Naive thymus-derived CD8-positive, alpha-beta T cell (primary cell): ENCODE data around the gene TOX4. TPM values are rescaled to one million over a fixed set of nuclear protein-coding genes. Genes with fewer than 3 reads are reported as not detected.
"Not testable (repeated sequence)": the region's sequence is repeated elsewhere in the genome, so short reads cannot be mapped to it uniquely, and the experiment has no call there.

ENCODE experiments used
- ATAC-seq, 2 donors: fragments of 150-1000 bp; cut with Tn5 transposase in 1 of 2; sonication (Bioruptor Pico), chemical (Tn5 transposase) in 1 of 2; 1 replicate in 1 of 2; 2 replicates in 1 of 2; pipeline ENCODE4 v1.10.0; 2021; ENCODE audit warnings: mild to moderate bottlenecking in 2 of 2, moderate library complexity in 2 of 2
- POLR2A ChIA-PET: fragments of 350-600 bp; sonication (Branson Sonifier 250); formaldehyde crosslinking; loops from one replicate; lab custom pipeline; 2021; ENCODE audit warnings: antibody characterized with exemption; lab: Charles Lee
- DNase-seq, 10 donors: peaks; one replicate each; pipeline versions ENCODE4 v3.0.0 to v3.0.0-alpha.2; 2020 to 2022
- H3K27ac Mint-ChIP-seq, 10 donors: one replicate each; pipeline ENCODE4 v1.8.0; 2020 to 2022; ENCODE audit warnings: mild to moderate bottlenecking in 10 of 10, mixed read lengths in 10 of 10, moderate library complexity in 4 of 10, inconsistent platforms in 1 of 10
- H3K27me3 Mint-ChIP-seq, 5 donors: one replicate each; pipeline ENCODE4 v1.8.0; 2021 to 2022; ENCODE audit warnings: mixed read lengths in 5 of 5
- H3K36me3 Mint-ChIP-seq, 3 donors: one replicate each; pipeline ENCODE4 v1.8.0; 2020 to 2022; ENCODE audit warnings: mixed read lengths in 3 of 3, mild to moderate bottlenecking in 2 of 3, inconsistent platforms in 1 of 3
- H3K4me1 Mint-ChIP-seq, 4 donors: one replicate each; pipeline ENCODE4 v1.8.0; 2021 to 2022; ENCODE audit warnings: mixed read lengths in 4 of 4
- H3K4me3 Mint-ChIP-seq, 10 donors: one replicate each; pipeline ENCODE4 v1.8.0; 2020 to 2022; ENCODE audit warnings: mild to moderate bottlenecking in 10 of 10, mixed read lengths in 10 of 10, moderate library complexity in 6 of 10, inconsistent platforms in 1 of 10
- H3K9me3 Mint-ChIP-seq, 9 donors: one replicate each; pipeline ENCODE4 v1.8.0; 2020 to 2022; ENCODE audit warnings: mixed read lengths in 9 of 9, mild to moderate bottlenecking in 3 of 9, inconsistent platforms in 1 of 9, moderate library complexity in 1 of 9
- polyA plus RNA-seq, 3 donors: library from polyadenylated mRNA; unstranded; fragments of 300-500 nt; fragmentation: Illumina TruSeq; gene quantifications; one replicate each; pipeline ENCODE4 v1.2.3, GENCODE V29; 2021
- total RNA-seq, 8 experiments: library from RNA in 2 of 8; stranded (reverse) in 2 of 8; gene quantifications; one replicate each; pipeline ENCODE4 v1.2.3 and lab custom pipeline; 2021 to 2026

Gene TOX4
- total and polyA plus RNA-seq, 5 experiments from 2014 or later: 68.6 to 90.2 (median 86.2) TPM

DNA sequence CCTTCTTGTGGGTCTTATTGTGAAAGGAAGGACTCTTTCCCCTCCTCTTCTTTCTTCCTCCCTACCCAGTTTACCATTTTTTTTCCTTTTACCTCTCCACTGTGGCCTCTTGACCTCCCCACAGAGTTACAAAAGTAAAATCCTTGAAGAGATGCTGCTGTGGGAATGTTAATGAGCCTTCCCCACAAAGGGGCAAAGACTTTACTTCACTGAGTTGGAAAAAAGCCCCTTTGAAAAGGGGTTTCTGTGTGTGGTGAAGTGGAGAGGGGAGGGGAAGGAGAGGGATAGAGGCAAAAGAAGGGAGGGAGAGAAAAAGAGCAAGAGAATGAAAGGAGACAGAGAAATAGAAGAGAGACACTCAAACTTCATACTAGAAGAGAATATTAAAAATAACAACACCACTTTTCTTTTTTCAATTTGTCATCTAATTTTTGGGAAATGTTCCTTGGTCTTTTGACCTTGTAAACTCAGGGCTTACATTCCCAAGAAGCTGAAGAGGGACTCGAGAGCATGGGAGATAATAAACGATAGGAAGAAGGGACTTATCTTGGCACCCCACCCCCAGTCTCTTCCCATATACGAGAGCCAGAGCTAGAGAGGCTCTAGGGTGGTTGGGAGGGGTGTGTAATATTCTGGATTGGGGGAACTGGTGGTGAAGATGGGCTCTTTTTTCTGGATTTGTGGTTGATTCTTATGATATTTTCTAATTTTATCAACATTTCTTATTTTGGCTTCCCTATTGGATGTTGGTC lies 62.4 kb downstream of the TOX4 start:
- DNase-seq (no peak), ATAC-seq (no peak)
- peaks cover 0 to 5% (median 0%) of the 10 kb centered on the region in 3 donors for H3K36me3 Mint-ChIP-seq
- peaks cover 22 to 54% (median 52%) of the 10 kb centered on the region in 5 donors for H3K27me3 Mint-ChIP-seq
- H3K27ac Mint-ChIP-seq: no peak overlapping the region
- POLR2A ChIA-PET: no interaction called here
- H3K9me3 Mint-ChIP-seq: no peaks in the 10 kb centered on the region
- no peak overlapping the region for H3K4me3 Mint-ChIP-seq
- H3K4me1 Mint-ChIP-seq: peaks cover 6 to 14% (median 10%) of the 10 kb centered on the region in 4 donors

DNA sequence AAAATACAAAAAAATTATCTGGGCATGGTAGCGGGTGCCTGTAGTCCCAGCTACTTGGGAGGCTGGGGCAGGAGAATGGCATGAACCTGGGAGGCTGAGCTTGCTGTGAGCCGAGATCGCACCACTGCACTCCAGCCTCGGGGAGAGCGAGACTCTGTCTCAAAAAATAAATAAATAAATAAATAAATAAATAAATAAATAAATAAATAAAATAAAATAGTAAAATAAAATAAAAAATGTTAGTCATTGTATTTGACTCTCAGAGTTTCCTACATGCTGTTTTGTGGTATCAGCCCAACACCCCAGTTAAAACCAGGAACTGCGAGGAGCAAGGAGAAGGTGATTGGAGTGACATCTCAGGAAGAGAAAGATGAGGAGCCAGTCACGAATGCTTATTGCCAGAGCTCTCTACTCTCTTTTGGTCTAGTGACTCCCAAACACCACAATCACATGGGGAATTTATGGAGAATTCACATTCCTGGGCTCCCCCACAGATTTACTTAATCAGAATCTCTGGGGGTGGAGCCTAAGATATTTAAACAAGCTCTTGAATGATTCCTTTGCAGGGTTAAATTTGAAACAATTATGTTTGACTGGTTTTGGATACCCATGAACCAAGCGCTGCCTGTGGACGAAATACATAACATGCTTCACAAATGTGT lies 64.5 kb downstream of the TOX4 start:
- DNase-seq: no peak
- Mint-ChIP-seq H3K9me3 (no peaks in the 10 kb centered on the region), H3K27me3 (peaks cover 17 to 41% (median 35%) of the 10 kb centered on the region in 5 donors), H3K4me1 (peaks cover 5 to 8% (median 6%) of the 10 kb centered on the region in 4 donors), H3K27ac (no peak overlapping the region), H3K36me3 (peaks cover 0 to 5% (median 0%) of the 10 kb centered on the region in 3 donors), H3K4me3 (no peak overlapping the region)
- ATAC-seq: no peak
- POLR2A ChIA-PET: interaction anchor here (1.2 kb wide), 1 partner anchor 31 kb away, joined by 3 read pairs; no protein-coding TSS in a partner anchor

DNA sequence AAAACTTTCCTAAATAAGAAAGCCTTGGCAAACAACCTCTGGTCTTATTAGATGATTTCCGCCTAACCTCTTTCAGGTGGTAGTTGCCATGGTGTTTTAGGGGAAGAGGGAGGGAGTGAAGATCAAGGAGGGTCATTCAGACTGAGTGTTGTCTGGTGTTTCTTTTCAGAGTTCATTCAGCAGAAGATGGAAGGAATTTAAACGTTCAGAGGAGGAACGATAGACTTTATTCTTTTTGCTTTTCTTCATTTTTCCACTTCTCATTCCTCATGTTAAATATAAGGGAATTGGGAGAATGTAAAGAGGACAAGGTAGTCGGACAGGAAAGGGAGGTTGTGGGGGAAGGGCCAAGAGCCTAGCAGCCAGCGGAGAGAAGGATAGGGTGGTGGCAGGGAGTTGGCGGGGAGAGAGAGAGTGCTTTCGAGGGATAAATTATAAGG lies 66.5 kb downstream of the TOX4 start:
- Mint-ChIP-seq H3K27ac (peak overlapping the region in 2 of 10 donors; percentile 12 to 24), H3K36me3 (no peaks in the 10 kb centered on the region), H3K4me3 (no peak overlapping the region), H3K27me3 (peaks cover 7 to 21% (median 20%) of the 10 kb centered on the region in 5 donors), H3K9me3 (no peaks in the 10 kb centered on the region), H3K4me1 (peaks cover 0 to 2% (median 0%) of the 10 kb centered on the region in 4 donors)
- POLR2A ChIA-PET: no interaction called here
- DNase-seq: no peak
- no peak for ATAC-seq

DNA sequence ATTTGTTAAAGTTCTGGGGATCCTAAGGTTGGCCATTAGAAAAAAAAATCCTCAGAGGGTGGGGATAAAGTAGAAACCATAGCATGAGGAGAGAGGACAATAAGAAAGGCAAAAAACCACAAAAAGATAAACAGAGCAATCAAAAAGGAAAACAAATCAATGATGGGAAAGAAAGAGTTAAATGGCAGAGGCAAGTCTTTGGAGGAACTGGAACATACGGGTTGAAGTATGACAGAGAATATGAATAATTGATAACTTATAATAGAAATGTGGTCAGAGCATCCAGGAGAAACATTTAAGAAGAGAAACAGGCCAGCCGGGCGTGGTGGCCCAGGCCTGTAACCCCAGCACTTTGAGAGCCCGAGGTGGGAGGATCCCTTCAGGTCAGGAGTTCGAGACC lies 67.0 kb downstream of the TOX4 start:
- Mint-ChIP-seq H3K27me3 (peaks cover 4 to 16% (median 15%) of the 10 kb centered on the region in 5 donors), H3K4me3 (no peak overlapping the region), H3K27ac (peak overlapping the region in 1 of 10 donors; percentile 43), H3K36me3 (no peaks in the 10 kb centered on the region), H3K9me3 (no peaks in the 10 kb centered on the region), H3K4me1 (peaks cover 0 to 2% (median 0%) of the 10 kb centered on the region in 4 donors)
- POLR2A ChIA-PET: no interaction called here
- no peak for DNase-seq
- no peak for ATAC-seq

DNA sequence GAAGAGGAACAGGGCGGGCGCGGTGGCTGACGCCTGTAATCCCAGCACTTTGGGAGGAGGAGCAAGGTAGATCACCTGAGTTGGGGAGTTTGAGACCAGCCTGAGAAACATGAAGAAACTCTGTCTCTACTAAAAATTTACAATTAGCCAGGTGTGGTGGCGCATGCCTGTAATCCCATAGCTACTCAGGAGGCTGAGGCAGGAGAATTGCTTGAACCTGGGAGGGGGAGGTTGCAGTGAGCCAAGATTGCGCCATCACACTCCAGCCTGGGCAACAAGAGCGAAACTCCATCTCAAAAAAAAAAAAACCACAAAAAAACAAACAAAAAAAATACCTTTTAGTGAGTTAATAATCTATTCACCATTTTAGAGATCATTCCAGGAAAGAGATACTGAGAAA lies 67.6 kb downstream of the TOX4 start:
- H3K36me3 Mint-ChIP-seq, POLR2A ChIA-PET, DNase-seq, ATAC-seq, H3K9me3 Mint-ChIP-seq, H3K4me3 Mint-ChIP-seq, H3K27ac Mint-ChIP-seq, H3K4me1 Mint-ChIP-seq: not testable (repeated sequence)
- H3K27me3 Mint-ChIP-seq: peaks cover 0 to 14% (median 10%) of the 10 kb centered on the region in 5 donors

Other genes starting within 250 kb of the TOX4 start
- 100 to 1,000 TPM; 569 to 584 TPM for gene HNRNPC, start 207.8 kb upstream of the TOX4 start, total RNA-seq
- 100 to 1,000 TPM; 795 to 893 (median 875) TPM for gene HNRNPC, start 207.8 kb upstream of the TOX4 start, polyA plus RNA-seq
- not detected for gene RPGRIP1, start 197.1 kb upstream of the TOX4 start, total RNA-seq
- under 1 TPM in 1 of 3 donors, not detected in 2; 0.09 TPM for gene RPGRIP1, start 197.1 kb upstream of the TOX4 start, polyA plus RNA-seq
- 10 to 100 TPM; 89.4 to 98.1 TPM for gene SUPT16H, start 93.2 kb upstream of the TOX4 start, total RNA-seq
- gene SUPT16H, start 93.2 kb upstream of the TOX4 start, polyA plus RNA-seq: 10 to 100 TPM; 66.8 to 72.3 (median 70.2) TPM
- gene CHD8, start 21.1 kb upstream of the TOX4 start, total RNA-seq: 100 to 1,000 TPM; 136 to 146 TPM
- 10 to 100 TPM; 20.7 to 34.9 (median 29.4) TPM for gene CHD8, start 21.1 kb upstream of the TOX4 start, polyA plus RNA-seq
- 10 to 100 TPM; 28.5 to 29.2 TPM for gene RAB2B, start 236 bp upstream of the TOX4 start, total RNA-seq
- gene RAB2B, start 236 bp upstream of the TOX4 start, polyA plus RNA-seq: 10 to 100 TPM in 1 of 3 donors, 1 to 10 TPM in 2; 8.7 to 11.0 (median 9.9) TPM
- 100 to 1,000 TPM; 113 to 116 TPM for gene METTL3, start 34.1 kb downstream of the TOX4 start, total RNA-seq
- 10 to 100 TPM; 12.4 to 24.5 (median 20.5) TPM for gene METTL3, start 34.1 kb downstream of the TOX4 start, polyA plus RNA-seq
- 1 to 10 TPM; 6.2 to 6.7 TPM for gene SALL2, start 49.2 kb downstream of the TOX4 start, total RNA-seq
- gene SALL2, start 49.2 kb downstream of the TOX4 start, polyA plus RNA-seq: 1 to 10 TPM; 2.5 to 3.8 (median 2.5) TPM
- not detected for gene OR10G3, start 102.9 kb downstream of the TOX4 start, total RNA-seq
- gene OR10G3, start 102.9 kb downstream of the TOX4 start, polyA plus RNA-seq: not detected
- gene OR10G2, start 157.7 kb downstream of the TOX4 start, total RNA-seq: not detected
- gene OR10G2, start 157.7 kb downstream of the TOX4 start, polyA plus RNA-seq: under 1 TPM in 2 of 3 donors, not detected in 1; 0.24 to 0.35 TPM
- gene OR4E2, start 176.6 kb downstream of the TOX4 start, total RNA-seq: not detected
- not detected for gene OR4E2, start 176.6 kb downstream of the TOX4 start, polyA plus RNA-seq
- gene OR4E1, start 196.6 kb downstream of the TOX4 start, total RNA-seq: under 1 TPM in 1 of 2 experiments, not detected in 1; 0.13 TPM
- not detected for gene OR4E1, start 196.6 kb downstream of the TOX4 start, polyA plus RNA-seq